GM19324 (cell line): Measurements from ENCODE around the gene DNAJB5.

Experiments
- ATAC-seq: cut with Tn5 transposase; IDR thresholded peaks from one replicate; pipeline ENCODE4 v1.9.1; 2021; ENCODE audit warnings: mild to moderate bottlenecking, moderate library complexity; ENCODE audit not compliant: unreplicated experiment, low FRiP score

DNAJB5 gene

GRCh38 chr9:34983209-34983608, 6.3 kb upstream of the DNAJB5 start:
- no peak for ATAC-seq

DNA sequence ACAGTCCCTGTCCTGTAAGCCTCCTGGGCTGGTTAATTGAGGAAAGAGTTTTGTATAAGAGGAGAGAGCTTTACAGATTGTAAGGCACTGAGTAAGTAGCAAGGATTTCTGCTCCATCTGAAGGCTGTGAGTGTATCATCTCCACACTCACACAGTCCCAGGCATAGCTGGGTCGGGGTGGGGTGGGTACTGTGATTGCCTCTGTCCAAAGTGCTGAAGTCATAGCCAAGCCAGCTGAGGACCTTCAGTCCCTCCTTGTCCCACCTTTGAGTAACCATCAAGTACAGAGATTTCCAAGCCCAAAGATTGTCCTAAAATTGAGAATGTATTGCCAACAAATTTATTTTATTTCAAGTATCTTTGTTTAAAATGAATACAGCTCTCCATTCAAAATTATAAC, 5.5 kb upstream of the DNAJB5 start:
- no peak for ATAC-seq

DNA sequence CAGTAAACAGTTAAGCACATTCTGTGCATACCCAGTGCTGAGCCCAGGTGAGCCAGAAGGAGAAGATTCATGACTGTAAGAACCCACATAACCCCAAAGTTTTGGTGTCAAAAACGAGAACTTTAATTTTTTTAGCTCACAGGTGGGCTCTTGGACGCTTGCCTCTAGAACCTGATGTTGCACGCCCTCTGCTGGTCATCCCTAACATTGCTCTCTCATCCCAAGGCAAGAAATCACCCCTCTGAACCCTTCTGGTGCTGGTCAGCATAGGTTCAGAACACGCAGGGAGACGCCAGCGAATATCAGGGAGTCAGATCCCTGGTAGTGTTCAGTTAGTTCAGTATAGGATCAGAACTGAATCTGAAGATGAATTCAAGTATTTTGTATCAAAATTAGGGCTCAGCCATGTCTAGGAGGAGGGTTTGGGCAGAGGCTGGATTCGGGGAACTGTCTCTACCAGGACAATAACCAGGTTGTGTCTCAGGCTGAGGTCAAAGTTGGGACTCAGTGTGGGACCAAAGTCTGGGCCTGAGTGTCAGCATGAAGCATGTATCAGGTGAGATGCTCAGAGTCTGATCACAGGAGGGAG, 4.1 kb upstream of the DNAJB5 start:
- ATAC-seq = no peak

GRCh38 chr9:34986540-34987047, 3.0 kb upstream of the DNAJB5 start:
- ATAC-seq = no peak

DNA sequence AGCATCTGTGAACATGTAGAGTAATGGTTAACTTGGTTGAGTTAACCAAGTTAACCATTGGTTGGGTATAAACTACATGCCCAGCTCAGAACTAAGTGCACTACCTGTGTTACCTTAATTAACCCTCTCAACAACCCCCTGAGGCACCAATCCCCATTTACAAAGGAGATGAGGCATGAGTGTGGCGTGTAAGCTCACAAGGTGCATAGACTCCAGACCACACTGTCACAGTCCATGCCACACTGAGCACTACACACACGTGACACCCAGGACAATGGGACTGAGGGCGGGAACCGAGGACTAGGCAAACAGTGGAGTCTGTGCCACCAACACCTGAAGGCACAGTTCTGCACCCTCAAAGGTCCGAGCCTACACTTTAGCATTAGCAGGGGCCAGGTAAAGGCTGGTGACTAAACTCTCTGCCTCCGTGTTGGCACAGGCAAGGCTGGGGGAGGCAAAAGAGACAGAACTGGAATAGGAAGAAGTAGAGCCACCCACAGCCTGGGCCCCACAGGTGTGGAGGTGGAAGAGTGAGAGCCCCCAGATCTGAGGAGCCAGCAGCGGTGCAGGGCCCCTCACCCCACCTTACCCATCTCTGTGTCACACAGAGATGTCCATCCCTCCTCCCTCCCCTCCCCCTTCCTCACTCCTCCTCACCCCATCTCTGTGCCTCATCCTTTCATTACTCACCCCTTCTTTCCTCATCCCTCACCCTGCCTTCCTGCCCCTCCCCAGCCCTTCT, 2.2 kb upstream of the DNAJB5 start:
- ATAC-seq = no peak

- ATAC-seq = no peak
Measured at GRCh38 chr9:34988218-34989002, 1.1 kb upstream of the DNAJB5 start.

DNA sequence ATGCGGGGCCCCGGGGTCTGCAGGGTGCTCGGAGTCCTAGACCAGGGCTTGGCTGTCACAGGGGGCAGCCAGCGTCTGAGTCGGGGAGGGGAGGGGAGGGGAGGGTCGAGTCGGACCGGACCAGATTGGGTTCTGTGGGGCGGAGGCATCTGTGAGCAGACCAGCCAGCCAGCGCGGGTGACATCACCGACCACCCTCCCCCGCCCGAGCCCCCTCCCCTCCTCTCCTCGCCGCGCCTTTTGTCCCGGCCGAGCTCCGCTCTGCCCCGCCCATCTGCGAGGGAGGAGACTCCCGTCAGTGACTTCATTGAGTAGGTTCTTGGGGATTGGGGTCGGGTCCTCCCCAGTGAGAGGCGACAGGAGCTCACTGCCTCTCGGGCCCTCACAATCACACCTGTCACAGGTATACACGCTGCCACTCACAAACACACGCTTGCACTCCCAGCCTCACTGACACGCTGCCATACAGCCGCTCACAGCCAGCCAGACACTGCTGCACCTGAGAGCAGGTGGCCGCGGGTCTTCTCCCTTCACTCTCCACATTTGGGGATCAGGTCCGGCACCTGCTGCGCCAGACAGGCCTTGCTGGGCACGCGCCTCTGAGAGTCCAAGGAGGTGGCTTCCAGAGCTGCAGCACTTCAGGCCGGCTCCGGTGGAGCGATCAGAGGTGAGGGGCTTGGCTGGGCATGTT, 546 bp downstream of the DNAJB5 start:
- no peak for ATAC-seq

DNA sequence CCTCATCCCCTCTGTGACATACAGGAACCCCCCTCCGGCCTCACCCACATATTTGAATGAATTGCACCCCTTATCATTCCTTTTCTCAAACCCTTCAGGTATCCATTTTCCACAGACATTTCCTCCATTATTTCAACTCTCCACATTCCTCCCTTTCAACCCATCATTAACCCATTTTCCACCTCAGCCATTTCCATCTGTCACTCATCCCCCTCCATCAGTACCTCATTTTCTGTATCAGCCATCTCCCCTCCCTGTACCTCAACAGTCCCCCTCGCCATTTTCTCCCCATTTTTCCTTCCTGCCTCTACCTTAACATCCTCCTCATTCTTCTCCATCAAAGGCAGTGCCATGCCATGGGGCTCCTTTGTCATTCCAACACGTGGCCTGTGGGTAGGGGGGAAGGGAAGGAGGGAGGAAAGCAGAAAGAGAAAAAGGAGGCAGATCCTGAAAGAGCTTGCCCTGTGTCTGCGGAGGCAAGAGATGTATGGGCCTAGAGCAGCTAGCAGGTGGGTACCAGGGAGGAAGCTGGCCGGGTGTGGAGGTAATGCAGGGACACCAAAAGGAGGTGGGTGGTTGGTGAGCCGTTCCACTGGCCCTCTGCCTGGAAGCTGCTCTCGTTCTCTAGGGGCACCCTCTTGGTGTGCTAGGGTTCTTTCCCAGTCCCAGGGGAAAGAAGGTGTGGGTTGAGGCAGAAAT, 1.5 kb downstream of the DNAJB5 start:
- no peak for ATAC-seq

DNA sequence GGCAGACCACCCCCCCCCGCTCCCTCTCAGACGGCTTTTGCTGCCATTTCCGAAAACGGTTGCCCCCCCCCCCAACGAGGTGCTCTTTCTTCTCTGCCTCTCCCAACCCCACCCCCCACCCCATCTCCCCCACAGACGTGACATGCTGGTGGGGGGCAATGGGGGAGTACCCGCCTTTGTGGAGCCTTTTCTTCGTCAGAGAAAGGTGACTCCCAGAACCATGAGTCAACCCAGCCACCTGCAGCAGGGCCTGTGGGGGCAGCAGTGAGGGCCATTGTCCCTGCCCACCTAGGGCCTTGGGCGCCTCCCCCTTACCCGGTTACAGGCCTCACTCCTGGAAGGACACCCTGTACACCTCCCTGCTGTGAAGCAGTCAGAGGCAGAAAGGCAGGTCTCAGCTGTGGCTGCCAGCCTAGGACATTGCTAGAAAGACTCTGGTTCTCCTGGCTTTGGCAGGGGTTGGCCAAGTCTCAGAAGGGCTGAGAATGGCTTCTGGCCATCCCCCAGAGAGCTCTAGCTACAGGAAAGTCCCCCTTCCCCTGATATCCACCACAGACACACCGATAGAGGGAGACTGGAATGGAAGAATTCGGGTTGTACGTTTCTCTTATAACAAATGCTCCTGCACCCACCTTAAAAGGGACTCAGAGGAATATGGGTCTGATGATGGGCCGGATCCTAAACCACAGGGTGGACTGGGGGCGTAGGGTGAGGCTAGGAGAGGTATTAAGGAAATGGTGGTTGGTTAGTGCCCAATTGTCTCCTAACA, 2.2 kb downstream of the DNAJB5 start:
- ATAC-seq = no peak

- ATAC-seq = no peak
Measured at GRCh38 chr9:34992376-34992951, 2.9 kb downstream of the DNAJB5 start.

DNA sequence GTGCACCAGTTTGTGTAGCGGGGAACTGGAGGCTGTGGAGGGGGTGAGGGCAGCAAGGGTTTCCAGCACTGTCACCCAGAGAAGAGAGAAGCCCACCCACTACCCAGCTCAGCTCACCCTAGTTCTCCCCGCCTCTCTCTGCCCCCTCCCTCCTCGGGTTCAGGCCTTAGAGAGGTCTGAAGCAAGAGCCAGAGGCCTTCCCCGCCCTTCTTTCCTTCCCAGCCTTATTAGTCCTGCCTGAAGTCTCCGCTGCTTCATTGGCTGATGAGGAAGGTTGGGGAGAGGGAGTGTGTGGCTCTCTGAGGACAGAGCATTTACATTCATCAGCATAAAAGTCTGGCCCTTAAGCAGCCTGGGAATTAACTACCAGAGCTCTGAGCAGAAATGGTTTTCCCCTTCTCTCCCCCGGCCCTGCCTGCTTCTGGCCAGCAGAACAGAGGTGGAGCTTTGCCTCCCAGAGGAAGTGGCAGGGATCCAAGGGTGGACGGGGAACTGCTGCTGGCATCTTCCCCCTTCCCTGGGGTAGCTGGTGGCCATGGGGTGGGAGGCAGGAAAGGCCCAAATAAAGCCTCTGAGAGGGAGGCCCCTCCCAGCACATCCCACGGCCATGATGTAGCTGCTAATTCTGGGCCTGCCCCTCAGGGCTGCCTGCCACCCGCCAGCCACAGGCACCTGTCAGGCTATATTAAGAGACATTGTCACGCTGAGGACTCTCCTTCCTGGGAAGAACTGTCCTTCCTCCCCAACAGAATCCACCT, 4.1 kb downstream of the DNAJB5 start:
- ATAC-seq = no peak

GRCh38 chr9:34994260-34994899, 4.8 kb downstream of the DNAJB5 start:
- ATAC-seq = no peak

DNA sequence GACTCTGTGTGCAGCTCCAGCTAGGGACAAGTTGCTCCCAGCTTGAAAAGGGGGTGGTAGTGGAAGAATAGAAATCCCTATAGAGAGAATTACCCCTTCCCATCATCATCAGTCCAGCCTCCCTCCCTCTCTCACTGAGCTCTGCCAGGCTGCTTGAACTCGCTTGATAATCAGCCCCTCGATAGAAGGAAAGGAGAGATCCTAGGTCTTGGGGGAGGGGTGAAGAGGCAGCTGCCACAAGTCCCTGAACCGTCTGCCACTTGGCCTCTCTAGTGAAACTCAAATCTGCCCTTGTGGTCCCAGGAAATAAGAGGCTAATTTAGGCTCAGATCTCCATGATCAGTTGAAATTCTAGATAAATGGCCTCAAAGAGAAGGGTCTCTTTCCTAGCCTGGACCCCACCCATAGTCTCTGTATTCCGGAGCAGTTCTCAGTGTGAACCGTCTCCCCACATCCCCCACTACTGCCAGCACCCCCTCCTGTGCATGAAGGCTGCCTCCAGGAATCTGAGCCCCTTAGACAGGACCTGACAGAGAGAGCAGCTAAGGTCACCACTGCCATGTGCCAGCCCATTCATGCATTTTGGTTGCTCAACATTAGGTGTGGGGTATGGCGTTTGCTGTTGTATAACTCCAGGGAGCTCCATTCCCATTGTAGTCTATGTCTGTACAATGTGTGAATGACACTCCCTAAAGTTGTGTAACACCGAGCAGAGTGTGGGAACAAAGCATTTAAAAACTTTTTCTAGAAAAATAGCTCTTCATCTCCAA, 5.5 kb downstream of the DNAJB5 start:
- ATAC-seq = no peak

GRCh38 chr9:34995670-34996060, 6.1 kb downstream of the DNAJB5 start:
- ATAC-seq = no peak

GRCh38 chr9:34996181-34996904, 6.8 kb downstream of the DNAJB5 start:
- ATAC-seq = no peak

DNA sequence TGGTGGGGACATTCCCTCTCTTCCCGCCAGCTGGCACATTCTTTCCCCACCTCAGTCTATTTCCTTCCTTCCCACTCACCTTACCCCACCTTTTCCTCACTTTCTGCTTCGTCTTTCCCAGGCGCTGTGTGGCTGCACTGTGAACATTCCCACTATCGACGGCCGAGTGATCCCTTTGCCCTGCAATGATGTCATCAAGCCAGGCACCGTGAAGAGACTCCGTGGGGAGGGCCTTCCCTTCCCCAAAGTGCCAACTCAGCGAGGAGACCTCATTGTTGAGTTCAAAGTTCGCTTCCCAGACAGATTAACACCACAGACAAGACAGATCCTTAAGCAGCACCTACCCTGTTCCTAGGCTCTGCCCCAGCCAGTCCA, 7.3 kb downstream of the DNAJB5 start:
- no peak for ATAC-seq

DNA sequence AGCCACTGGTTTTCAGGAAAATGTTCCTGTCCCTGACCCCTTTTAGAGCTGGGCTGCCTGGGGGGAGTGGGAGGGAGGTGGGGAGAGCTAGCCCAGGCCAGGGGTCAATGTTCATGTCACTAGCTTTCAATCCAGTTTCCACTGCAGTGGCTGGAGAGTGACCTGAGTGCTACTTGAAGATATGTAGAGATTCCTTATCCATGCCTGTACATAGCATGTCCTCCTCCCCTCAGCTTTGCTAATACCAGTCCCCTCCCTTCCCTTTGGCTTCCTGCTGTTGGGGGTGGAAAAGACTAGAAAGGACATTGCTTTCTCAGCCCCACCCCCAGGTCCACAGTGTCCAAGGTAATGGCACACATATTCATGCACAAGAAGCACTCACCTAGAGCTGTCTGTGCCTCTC, 7.8 kb downstream of the DNAJB5 start:
- no peak for ATAC-seq
